Tibial nerve (tissue), 4 donors: Measurements from ENCODE around the gene KIF1B. TPM values are rescaled to one million over a fixed set of nuclear protein-coding genes. Genes with fewer than 3 reads are reported as not detected.

Source experiments
- DNase-seq, 2 donors: peaks; one replicate each; pipeline ENCODE4 v3.0.0-alpha.2; 2019; ENCODE audit warnings: low spot score in 2 of 2
- H3K27ac ChIP-seq, 4 donors: fragments of 200-600 bp; sonication (generic) in 3 of 4; one replicate each; pipeline ENCODE4 v1.5.1; 2017 to 2019; ENCODE audit warnings: mild to moderate bottlenecking in 1 of 4
- H3K27me3 ChIP-seq, 2 donors: fragments of 200-600 bp; sonication (generic) in 1 of 2; one replicate each; pipeline versions ENCODE4 v1.5.1 to v1.6.0; 2017 to 2019
- H3K36me3 ChIP-seq, 3 donors: fragments of 200-600 bp; sonication (generic); one replicate each; pipeline ENCODE4 v1.5.1; 2018 to 2019
- H3K4me1 ChIP-seq, 4 donors: fragments of 200-600 bp; sonication (generic) in 3 of 4; one replicate each; pipeline ENCODE4 v1.5.1; 2017 to 2019
- H3K4me3 ChIP-seq, 4 donors: fragments of 200-600 bp; sonication (generic) in 3 of 4; one replicate each; pipeline ENCODE4 v1.5.1; 2017 to 2019; ENCODE audit warnings: mild to moderate bottlenecking in 1 of 4, moderate library complexity in 1 of 4
- H3K9me3 ChIP-seq, 4 donors: fragments of 200-600 bp; sonication (generic) in 3 of 4; one replicate each; pipeline ENCODE4 v1.5.1; 2017 to 2019
- EP300 ChIP-seq, 2 donors: sonication (generic); formaldehyde crosslinking; IDR thresholded peaks; one replicate each; pipeline ENCODE4 v1.6.1; 2017; ENCODE audit warnings: antibody characterized with exemption in 2 of 2, mild to moderate bottlenecking in 1 of 2
- POLR2A ChIP-seq, 2 donors: fragments of 450-650 bp; IDR thresholded peaks; one replicate each; pipeline ENCODE4 v1.6.1; 2017; ENCODE audit warnings: antibody characterized with exemption in 2 of 2, mild to moderate bottlenecking in 2 of 2, moderate library complexity in 2 of 2
- WGBS, 2 donors: methylation state at CpG; one replicate each; pipeline ENCODE4 v1.1.5; 2018; 5-methylcytosine and 5-hydroxymethylcytosine counted together
- total RNA-seq, 4 donors: library from RNA; depleted of rRNA; stranded (reverse); fragments of >200 nt; gene quantifications; one replicate each; pipeline ENCODE4 v1.1.0, GENCODE V29; 2016
- TF ChIP-seq, protein P1 (sequence below), 5 experiments: fragments of 200-600 bp in 3 of 5; fragments of 450-650 bp in 2 of 5; sonication (generic) in 3 of 5; IDR thresholded peaks; one replicate each; pipeline ENCODE4 v1.5.1; 2016 to 2019; ENCODE audit warnings: antibody characterized with exemption in 5 of 5, mild to moderate bottlenecking in 3 of 5, moderate library complexity in 2 of 5

The KIF1B gene
- total RNA-seq, 4 donors from 2014 or later = 50.6 to 76.2 (median 66.0) TPM

DNA sequence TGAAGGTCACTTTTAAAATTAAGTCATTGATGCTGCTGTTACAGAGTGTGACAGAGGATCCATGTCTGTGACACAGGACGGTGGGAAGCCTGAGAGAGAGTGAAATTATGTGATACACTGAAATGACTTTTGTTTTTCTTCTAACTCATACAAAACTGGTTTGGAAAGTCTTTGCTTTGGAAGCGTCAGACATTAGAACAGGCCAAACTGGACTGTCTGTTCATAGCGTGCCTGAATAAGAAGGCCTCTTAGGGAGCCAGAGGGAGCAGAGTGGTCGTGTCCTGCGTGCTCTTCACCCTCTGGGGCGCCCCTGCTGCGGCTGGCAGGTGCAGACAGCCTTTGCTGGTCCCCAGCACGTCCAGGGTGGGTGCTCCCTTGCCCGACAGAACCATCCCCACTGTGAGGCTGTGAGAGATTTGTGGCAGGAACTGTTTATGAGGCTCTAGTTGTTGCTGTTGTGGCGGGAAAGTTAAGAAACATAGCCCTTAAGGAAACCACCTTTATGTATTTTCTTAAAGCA lies 168.8 kb downstream of the KIF1B start:
- Histone ChIP-seq H3K4me3 (no peak overlapping the region), H3K36me3 (peaks cover 0 to 53% (median 0%) of the 10 kb centered on the region in 3 donors), H3K27ac (no peak overlapping the region), H3K27me3 (no peaks in the 10 kb centered on the region), H3K9me3 (no peaks in the 10 kb centered on the region), H3K4me1 (peaks cover 0 to 20% (median 0%) of the 10 kb centered on the region in 4 donors)
- WGBS, 2 donors = 85 to 89% methylated on average over 10 of the region's 10 CpGs
- no peak for DNase-seq
- TF ChIP-seq POLR2A (IDR thresholded peaks at IDR 0.05) (no peak), EP300 (IDR thresholded peaks at IDR 0.05) (no peak)

DNA sequence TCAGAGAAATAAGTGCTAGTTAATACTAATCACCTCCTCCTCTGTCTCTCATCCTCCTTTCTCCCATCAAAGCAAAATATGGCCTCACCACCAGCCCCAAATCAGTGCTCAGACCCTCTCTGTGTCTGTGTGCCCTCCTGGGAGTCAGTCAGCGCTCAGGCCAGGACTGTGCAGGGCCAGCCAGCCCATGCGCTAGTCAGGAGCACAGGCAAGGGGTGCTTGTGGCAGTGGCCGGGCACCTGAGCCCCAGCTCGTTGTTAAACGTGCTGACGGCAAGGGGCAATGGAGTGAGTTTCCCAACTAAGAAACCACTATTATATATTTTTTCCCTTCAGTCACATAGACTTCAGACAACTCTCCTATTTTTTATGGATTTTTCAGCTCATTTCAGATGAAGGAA lies 169.3 kb downstream of the KIF1B start:
- Histone ChIP-seq H3K27me3 (no peaks in the 10 kb centered on the region), H3K27ac (no peak overlapping the region), H3K9me3 (no peaks in the 10 kb centered on the region), H3K36me3 (peaks cover 0 to 48% (median 0%) of the 10 kb centered on the region in 3 donors), H3K4me1 (peaks cover 0 to 20% (median 0%) of the 10 kb centered on the region in 4 donors), H3K4me3 (no peak overlapping the region)
- TF ChIP-seq EP300 (IDR thresholded peaks at IDR 0.05) = no peak
- TF ChIP-seq, protein P1, sequence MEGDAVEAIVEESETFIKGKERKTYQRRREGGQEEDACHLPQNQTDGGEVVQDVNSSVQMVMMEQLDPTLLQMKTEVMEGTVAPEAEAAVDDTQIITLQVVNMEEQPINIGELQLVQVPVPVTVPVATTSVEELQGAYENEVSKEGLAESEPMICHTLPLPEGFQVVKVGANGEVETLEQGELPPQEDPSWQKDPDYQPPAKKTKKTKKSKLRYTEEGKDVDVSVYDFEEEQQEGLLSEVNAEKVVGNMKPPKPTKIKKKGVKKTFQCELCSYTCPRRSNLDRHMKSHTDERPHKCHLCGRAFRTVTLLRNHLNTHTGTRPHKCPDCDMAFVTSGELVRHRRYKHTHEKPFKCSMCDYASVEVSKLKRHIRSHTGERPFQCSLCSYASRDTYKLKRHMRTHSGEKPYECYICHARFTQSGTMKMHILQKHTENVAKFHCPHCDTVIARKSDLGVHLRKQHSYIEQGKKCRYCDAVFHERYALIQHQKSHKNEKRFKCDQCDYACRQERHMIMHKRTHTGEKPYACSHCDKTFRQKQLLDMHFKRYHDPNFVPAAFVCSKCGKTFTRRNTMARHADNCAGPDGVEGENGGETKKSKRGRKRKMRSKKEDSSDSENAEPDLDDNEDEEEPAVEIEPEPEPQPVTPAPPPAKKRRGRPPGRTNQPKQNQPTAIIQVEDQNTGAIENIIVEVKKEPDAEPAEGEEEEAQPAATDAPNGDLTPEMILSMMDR (IDR thresholded peaks at IDR 0.05) = no peak
- WGBS, 2 donors = 93 to 95% methylated on average over 6 of the region's 6 CpGs
- no peak for DNase-seq

DNA sequence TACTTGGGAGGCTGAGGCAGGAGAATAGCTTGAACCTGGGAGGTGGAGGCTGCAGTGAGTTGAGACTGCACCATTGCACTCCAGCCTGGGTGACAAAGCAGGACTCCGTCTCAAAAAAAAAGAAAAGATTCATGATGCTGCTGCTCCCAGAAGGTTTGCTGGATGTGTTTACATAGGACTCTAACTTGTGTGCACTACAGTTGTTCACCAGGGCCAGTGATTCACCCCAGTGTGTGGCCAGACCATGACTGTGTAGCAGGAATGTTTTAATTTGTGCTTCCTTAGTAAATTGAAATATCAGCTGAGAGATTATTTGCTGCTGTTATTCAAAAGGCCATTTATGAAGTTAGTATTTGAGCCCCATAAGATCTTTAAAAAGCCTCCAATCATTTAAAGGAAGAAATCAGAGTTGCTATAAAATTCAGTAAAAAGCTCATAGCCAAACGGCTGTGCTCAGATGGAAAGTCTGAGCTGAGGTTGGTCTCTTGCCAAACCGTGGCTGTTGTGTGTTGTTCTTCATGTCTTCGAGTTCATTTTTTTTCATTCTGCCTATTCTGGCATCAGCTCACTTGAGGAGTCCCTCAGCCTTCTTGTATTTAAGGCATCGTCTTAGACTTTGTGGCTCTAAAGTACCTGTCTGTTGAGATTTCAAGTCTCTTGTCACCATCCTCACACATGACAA lies 170.4 kb downstream of the KIF1B start:
- Histone ChIP-seq H3K4me3 (no peak overlapping the region), H3K27ac (peak overlapping the region in 3 of 4 donors; percentile 20 to 50 (median 45)), H3K27me3 (no peaks in the 10 kb centered on the region), H3K9me3 (no peaks in the 10 kb centered on the region), H3K4me1 (peaks cover 0 to 25% (median 0%) of the 10 kb centered on the region in 4 donors), H3K36me3 (peaks cover 0 to 37% (median 0%) of the 10 kb centered on the region in 3 donors)
- TF ChIP-seq, protein P1 (IDR thresholded peaks at IDR 0.05) = no peak
- TF ChIP-seq POLR2A (IDR thresholded peaks at IDR 0.05) = no peak
- TF ChIP-seq EP300 (IDR thresholded peaks at IDR 0.05) = no peak
- peak in 1 of 2 donors; percentile 35 for DNase-seq
- WGBS, 2 donors = 26 to 28% methylated on average over 5 of the region's 5 CpGs

DNA sequence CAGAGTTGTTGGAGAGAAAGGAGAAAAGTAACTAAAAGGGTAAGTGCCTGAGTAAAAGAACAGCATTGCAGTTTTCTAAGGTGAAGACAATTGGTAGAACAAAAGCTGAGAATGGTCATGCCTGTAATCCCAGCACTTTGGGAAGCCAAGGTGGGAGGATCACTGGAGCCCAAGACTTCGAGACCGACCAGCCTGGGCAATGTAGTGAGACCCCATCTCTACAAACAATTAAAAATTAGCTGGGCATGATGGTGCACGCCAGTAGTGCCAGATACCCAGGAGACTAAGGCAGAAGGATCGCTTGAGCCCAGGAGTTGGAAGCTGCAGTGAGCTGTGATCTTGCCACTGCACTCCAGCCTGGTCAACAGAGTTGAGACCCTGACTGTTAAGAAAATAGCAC lies 173.3 kb downstream of the KIF1B start:
- DNase-seq = no peak
- TF ChIP-seq, protein P1 (IDR thresholded peaks at IDR 0.05) = no peak
- TF ChIP-seq POLR2A (IDR thresholded peaks at IDR 0.05) (no peak), EP300 (IDR thresholded peaks at IDR 0.05) (no peak)
- WGBS, 2 donors = 95% methylated on average over 4 of the region's 4 CpGs

DNA sequence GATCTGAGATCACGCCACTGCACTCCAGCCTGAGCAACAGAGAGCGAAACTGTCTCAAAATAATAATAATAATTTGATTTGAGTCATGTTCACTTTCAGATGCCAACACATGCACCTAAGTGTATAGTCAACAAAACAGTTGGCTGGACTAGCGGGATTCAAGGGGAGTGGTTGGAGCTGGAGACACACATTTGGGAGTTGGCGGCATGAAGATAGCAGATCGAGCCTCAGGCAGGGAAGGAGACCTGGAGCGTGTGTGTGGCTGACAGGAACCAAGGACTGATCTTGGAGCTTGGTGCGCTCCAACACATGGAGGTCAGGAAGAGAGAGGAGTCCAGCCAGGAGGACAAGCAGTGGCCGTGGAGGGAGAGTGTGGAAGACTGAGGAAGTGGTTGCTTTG lies 173.8 kb downstream of the KIF1B start:
- no peak for DNase-seq
- WGBS, 2 donors = 92 to 96% methylated on average over 8 of the region's 8 CpGs

More for the DNA sequence above, 173.3 kb downstream of the KIF1B start:
- Histone ChIP-seq H3K9me3 (no peaks in the 10 kb centered on the region), H3K4me3 (no peak overlapping the region), H3K27ac (no peak overlapping the region), H3K27me3 (no peaks in the 10 kb centered on the region), H3K4me1 (peaks cover 0 to 43% (median 15%) of the 10 kb centered on the region in 4 donors), H3K36me3 (peaks cover 0 to 16% (median 0%) of the 10 kb centered on the region in 3 donors)

More for the DNA sequence above, 173.8 kb downstream of the KIF1B start:
- H3K4me3 ChIP-seq = no peak overlapping the region
- peaks cover 0 to 12% (median 0%) of the 10 kb centered on the region in 3 donors for H3K36me3 ChIP-seq
- peaks cover 0 to 46% (median 19%) of the 10 kb centered on the region in 4 donors for H3K4me1 ChIP-seq
- H3K27me3 ChIP-seq = no peaks in the 10 kb centered on the region
- H3K9me3 ChIP-seq = no peaks in the 10 kb centered on the region
- H3K27ac ChIP-seq = no peak overlapping the region
- TF ChIP-seq, protein P1 (IDR thresholded peaks at IDR 0.05) = no peak
- TF ChIP-seq EP300 (IDR thresholded peaks at IDR 0.05) (no peak), POLR2A (IDR thresholded peaks at IDR 0.05) (no peak)
